ENCODE measurements around the gene E2F1.
"Not testable (repeated sequence)": the region's sequence is repeated elsewhere in the genome, so short reads cannot be mapped to it uniquely, and the experiment has no call there.

The E2F1 gene

DNA sequence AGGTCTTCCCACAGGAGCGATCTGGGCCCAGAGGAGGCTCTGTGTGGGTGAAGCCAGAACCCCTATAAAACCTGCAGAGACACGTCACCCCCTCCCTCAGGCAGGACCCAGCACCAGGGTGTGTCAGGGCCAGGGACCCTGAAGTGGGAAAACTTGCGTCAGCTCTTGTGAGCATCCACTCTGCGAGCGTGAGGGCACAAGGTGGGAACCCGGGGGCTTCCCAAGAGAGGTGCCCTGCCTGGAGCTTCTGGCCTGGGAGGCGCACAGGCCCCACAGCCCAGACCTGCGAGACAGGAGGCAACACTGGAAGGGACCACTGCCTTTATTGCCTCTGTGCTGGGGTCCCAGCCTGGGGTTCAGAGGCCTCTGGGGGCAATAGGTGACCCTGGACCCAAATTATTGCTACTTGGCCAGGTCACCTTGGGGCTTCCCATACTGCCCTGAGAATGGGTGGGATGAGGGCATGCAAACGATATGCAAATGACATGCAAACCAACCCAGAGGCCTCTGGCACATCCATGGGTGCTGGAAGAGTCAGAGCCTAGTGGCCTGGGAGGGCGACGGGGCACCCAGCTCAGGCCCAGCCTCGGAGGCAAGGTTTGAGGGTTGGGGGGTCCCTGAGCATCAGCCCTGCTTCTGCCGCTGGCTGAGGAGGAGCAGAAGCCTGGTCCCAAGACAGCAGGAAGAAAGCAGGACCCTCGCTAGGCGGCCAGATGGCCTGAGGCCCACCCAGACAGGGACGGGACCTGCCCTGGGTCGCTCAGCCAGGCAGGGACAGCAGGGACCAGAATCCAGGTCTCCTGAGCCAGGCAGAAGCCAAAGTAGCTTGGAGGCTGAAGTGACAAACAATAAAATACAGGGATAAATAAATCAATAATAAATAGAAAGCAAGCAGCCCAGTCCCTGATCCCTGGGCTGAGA is 29.1 kb downstream of the E2F1 start:
- DNase-seq, result no peak

- DNase-seq, result no peak
Observed at GRCh38 chr20:33656010-33656782, 30.0 kb downstream of the E2F1 start.

- no peak for DNase-seq
Observed at GRCh38 chr20:33655164-33655563, 31.0 kb downstream of the E2F1 start.

DNA sequence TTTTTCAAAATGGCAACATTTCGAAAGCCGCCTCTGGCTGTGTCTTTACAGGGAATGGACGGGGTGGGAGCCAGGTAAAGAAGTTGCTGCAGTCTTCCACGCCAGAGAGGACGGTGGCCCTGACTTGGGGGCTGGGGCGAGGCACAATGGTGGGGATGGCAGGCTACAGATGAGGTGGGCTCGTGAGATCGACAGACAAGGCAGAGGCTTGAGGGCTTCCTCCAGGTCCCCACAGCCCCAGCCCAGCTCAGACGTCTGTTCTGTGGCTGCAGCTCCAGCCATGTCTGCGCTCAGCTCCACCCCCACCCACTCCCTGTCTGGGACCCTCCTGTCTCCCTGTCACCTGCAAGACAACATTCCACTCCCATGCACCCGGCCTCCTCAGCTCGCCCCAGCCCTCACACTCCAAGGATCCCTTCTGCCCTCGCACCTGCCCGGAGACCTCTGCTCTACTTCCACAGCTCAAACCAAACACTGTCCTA is 31.5 kb downstream of the E2F1 start:
- DNase-seq, result no peak

DNA sequence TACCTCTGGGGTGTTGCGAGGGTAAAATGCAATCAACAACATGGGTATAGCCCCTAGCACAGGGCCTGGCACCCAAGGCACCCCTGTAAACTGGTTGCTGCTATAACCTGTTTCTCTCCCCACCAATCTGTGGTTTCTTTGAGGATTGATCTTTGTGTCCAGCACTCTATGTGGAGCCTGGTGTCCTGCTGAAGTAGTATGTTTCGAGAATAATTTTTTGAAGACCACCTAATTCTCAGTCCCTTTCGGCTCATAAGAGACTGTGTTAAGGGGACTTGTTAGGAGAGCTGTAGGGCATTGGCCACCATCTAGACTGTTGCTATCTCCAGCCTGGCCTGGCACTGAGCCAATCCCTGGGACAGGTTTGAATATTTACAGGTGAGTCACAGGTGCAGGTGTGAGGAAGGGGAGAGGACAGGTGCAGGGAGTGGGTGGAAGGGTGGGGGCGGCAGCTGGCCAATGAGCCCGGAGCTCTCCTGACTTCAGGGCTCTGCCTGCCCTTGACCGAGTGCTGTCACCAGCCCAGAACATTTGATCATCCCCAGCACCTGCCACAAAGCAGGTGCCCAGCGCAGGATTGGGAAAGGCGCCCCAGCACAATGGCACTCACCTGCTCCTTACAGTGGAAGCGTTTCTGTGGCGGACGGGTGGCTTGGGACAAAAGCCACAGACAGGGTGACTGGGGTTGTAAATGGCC is 32.1 kb downstream of the E2F1 start:
- DNase-seq, result no peak

GRCh38 chr20:33653218-33653899 is 32.8 kb downstream of the E2F1 start:
- peak; percentile 57 for DNase-seq

DNA sequence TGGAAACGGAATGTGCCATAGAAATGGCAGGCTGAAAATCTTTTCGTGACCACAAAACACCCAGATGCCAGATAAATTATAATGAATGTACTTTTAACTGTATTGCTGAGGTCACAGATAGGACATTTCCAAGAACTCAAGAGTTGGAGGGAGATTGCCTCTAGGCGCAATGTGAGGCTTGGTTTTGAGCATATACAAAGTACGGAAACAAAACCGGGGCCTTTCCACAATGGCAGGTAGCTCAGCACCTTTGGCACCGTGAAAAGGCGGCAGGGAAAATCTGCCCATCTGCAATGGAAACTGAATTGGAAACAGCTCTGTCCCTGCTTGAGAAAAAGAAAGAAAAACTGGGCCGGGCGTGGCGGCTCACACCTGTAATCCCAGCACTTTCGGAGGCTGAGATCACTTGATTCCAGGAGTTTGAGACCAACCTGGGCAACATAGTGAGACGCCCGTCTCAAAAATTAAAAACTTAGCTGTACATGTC is 34.6 kb downstream of the E2F1 start:
- DNase-seq, result no peak

DNA sequence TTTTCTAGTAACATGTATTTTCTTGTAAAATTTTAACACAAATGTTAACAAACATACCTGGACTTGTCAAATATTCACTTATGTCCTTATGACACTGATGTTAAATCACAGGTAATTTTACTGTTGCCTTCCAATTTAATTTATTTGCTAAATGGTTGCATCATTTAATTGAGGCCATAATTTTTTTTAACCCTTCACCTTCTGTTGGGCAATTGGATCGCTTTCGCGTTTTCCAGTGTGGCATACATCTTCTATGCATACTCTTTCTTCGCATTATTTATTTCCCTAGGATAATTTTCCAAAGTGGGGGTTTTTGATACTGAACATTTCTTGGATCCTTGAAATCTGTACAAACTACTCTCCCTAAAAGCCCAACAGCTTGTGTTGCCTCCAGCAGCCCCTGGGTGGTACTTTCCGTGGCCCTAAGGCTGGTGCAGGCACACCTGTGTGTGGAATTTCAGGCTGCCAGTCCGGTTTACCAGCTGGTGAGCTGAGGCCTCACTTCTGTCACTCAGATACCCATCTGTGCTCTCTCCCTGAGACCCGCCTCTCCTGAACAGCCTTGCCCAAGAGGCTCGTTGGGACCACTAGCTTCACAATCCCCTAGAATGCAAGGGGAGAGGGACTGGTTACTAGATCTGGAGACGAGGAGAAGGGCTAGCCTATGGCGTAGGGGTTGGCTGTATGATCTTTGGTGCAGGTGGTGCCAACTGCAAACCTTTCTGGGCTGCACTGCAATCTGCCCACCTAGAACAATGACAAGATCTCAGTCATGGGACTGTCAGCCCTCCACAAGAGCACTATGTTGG is 35.2 kb downstream of the E2F1 start:
- no peak for DNase-seq

- no peak for DNase-seq
Observed at GRCh38 chr20:33650111-33650752, 36.0 kb downstream of the E2F1 start.

GRCh38 chr20:33649201-33649681 is 36.9 kb downstream of the E2F1 start:
- DNase-seq, result peak; percentile 19

- DNase-seq, result no peak
Observed at GRCh38 chr20:33648396-33649004, 37.7 kb downstream of the E2F1 start.

DNA sequence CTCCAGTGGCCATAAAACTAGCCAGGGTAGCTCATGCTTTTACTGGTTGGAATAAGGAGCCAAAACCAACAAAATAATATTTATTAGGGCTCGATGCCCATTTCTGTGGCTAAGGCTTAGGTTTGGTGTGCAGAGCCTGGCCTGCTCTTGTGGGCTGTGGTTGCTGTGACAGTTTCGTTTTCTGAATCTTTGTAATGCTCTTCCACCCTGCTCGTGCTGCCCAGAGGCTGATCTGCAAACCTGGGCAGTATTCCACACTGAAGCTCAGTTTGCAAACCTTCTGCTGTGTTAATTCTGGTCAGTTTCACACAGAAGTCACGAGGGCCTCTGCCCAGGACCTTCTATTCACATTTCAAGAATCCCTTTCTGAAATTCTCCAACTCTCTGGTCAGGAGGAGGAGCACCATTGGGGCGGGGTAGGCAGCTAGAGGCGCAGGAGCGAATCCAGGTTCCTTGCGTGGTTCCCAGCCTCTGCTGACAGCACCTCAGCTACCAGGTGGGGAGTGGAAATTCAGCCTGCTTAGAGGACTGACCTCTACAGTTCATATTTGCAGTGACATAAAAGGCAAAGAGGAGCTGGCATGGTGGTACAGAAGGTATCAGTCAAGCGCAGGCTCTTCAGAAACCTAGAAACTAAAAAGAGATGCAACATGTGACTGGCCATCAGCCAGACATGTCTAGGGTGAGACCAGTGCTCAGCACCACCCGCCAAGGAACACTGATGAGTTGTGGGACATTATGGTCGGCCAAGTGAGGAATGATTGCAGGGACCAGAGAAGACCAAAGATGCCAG is 38.4 kb downstream of the E2F1 start:
- DNase-seq, result no peak

GRCh38 chr20:33646959-33647602 is 39.1 kb downstream of the E2F1 start:
- DNase-seq, result not testable (repeated sequence)

- DNase-seq, result no peak
Observed at GRCh38 chr20:33646191-33646590, 40.0 kb downstream of the E2F1 start.

DNA sequence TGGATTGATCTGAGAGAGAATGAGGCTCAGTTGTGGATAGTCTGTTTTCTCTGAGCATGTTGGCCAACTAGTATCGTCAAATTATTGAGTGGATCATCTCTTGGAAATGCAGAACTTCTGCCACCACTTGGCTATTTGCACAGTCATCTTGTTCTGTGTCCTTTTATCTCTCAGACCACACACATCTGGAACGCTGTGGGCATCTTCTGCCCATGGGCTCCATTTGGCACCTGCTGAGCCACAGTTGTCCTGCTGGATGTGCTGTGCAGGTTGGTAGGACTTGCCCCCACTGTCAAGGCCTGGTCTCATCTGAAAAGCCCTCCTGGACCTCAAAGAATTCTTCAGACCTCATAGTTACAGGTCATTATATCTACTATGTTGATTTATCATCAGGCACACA is 40.8 kb downstream of the E2F1 start:
- DNase-seq, result no peak

DNA sequence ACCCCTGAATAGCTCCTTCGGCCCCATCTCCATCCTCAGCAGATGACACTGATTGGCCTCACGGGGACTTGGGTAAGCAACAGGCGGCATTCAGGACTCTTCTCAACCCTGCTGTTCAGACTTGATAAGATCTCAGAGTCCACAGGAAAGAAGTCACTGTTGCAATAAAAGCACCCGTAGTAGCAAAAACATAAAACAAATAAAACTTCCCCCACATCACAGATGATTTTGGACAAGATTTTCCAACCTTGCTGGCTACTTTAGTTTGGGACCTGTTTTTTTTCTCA is 41.2 kb downstream of the E2F1 start:
- DNase-seq, result no peak

DNA sequence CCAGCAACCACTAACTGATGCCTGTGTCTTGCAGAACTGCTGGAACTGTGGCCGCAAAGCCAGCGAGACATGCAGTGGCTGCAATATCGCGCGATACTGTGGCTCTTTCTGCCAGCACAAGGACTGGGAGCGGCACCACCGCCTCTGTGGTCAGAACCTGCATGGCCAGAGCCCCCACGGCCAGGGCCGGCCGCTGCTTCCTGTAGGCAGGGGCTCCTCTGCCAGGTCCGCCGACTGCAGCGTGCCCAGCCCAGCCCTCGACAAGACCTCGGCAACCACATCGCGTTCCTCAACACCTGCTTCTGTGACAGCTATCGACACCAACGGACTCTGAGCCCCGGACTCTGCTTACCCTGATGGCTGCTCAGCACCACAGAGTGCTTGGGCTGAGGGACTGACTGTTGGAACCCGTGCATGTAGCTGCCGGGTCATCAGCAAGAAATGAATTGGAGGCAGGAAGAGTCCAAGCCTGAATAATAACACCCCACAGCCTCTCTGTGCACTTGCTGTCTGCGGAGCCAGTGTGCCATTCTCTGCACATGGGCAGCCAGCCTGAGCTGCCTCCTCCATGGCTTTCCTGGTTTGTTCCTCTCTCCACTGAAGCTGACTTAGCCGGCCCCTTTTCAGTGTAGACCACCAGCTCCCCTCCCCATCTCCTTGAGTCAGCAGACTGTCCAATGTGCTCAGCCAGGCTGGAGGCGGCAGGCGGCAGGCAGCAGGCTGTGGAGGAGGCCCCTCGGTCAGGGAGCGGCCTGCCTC is 41.7 kb downstream of the E2F1 start:
- DNase-seq, result no peak

DNA sequence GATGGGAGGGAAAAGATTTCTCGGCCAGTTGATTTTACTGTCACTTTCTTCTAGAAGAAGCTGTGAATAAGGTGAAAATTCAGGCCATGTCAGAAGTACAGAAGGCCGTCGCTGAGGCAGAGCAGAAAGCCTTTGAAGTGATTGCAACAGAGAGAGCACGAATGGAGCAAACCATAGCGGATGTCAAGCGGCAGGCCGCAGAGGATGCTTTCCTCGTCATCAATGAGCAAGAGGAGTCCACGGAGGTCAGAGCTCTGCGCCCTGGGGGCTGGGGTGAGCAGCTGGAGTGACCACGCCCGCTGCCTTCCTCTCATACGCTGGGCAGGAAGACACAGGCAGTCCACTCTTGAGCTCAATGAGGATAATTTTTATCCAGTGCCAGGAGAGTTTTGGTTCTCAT is 45.9 kb downstream of the E2F1 start:
- no peak for DNase-seq

DNA sequence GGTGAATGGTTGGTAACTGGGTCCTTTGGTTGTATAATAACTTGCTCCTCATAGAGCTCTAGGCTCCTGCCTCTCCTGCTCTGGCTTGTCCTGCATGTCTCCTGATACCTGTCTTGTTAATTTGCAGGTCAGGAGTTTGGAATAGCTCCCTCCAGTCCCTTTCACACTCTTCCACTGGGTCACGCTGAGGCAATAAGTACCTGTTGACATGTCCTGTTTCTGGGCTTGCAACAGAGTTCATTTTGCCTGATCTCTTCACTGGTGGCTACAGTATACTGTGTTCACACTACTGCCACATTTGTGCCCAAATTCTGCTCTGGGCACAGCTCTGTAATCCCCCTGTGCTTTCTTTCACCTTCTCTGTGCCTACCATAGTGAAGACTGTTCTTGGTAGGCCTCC is 49.4 kb downstream of the E2F1 start:
- no peak for DNase-seq

All from NCI-H1694 (cell line).